GM23338 (cell line): Measurements from ENCODE around the gene MEGF11. TPM values are rescaled to one million over a fixed set of nuclear protein-coding genes. Genes with fewer than 3 reads are reported as not detected.

Source experiments
- ATAC-seq: fragments of 200-7000 bp; cut with Tn5 transposase; 3 replicates; pipeline ENCODE4 v1.9.1; 2020
- DNase-seq: peaks from one replicate; pipeline ENCODE4 v3.0.0-alpha.2; 2015; ENCODE audit warnings: low spot score
- H2AFZ ChIP-seq: fragments of 200-600 bp; sonication (generic); 2 replicates; pipeline ENCODE4 v1.8.0; 2016; ENCODE audit warnings: antibody characterized with exemption, mild to moderate bottlenecking, moderate library complexity
- H3F3A ChIP-seq: fragments of 200-600 bp; sonication (generic); replicated peaks from 2 replicates; pipeline ENCODE4 v1.8.0; 2017; ENCODE audit warnings: antibody characterized with exemption, mixed run types, low read depth
- H3K27ac ChIP-seq: fragments of 200-600 bp; sonication (generic); 2 replicates; pipeline ENCODE4 v1.6.1; 2016; ENCODE audit warnings: low read depth
- H3K27me3 ChIP-seq: fragments of 200-600 bp; sonication (generic); 2 replicates; pipeline ENCODE4 v1.8.0; 2016; ENCODE audit warnings: mild to moderate bottlenecking, mixed run types, moderate library complexity; ENCODE audit not compliant: insufficient read depth
- H3K36me3 ChIP-seq: fragments of 200-600 bp; sonication (generic); 2 replicates; pipeline ENCODE4 v1.8.0; 2016; ENCODE audit warnings: mild to moderate bottlenecking; ENCODE audit not compliant: insufficient read depth
- H3K4me1 ChIP-seq: fragments of 200-600 bp; sonication (generic); 2 replicates; pipeline ENCODE4 v1.8.0; 2016; ENCODE audit warnings: mild to moderate bottlenecking, moderate library complexity; ENCODE audit not compliant: insufficient read depth
- H3K4me2 ChIP-seq: fragments of 200-600 bp; sonication (generic); 2 replicates; pipeline ENCODE4 v1.7.1; 2017; ENCODE audit warnings: mixed run types
- H3K4me3 ChIP-seq: fragments of 200-600 bp; sonication (generic); 2 replicates; pipeline ENCODE4 v1.6.1; 2016; ENCODE audit warnings: mixed run types
- H3K79me2 ChIP-seq: fragments of 200-600 bp; sonication (generic); replicated peaks from 2 replicates; pipeline ENCODE4 v1.8.0; 2017; ENCODE audit warnings: mild to moderate bottlenecking; ENCODE audit not compliant: insufficient read depth
- H3K9me2 ChIP-seq: fragments of 200-600 bp; sonication (generic); 2 replicates; pipeline ENCODE4 v1.8.0; 2017; ENCODE audit not compliant: insufficient read depth
- H4K20me1 ChIP-seq: fragments of 200-600 bp; sonication (generic); replicated peaks from 2 replicates; pipeline ENCODE4 v1.8.0; 2017; ENCODE audit warnings: mild to moderate bottlenecking; ENCODE audit not compliant: insufficient read depth
- H3K27ac Mint-ChIP-seq: 2 replicates; pipeline ENCODE4 v1.8.0; 2020; ENCODE audit warnings: inconsistent platforms, mild to moderate bottlenecking, moderate library complexity, mixed read lengths
- H3K27me3 Mint-ChIP-seq: 3 replicates; pipeline ENCODE4 v1.8.0; 2022; ENCODE audit warnings: low read depth, mild to moderate bottlenecking, moderate library complexity, mixed read lengths, inconsistent platforms; ENCODE audit not compliant: insufficient read depth, poor library complexity
- H3K36me3 Mint-ChIP-seq: 3 replicates; pipeline ENCODE4 v1.8.0; 2021; ENCODE audit warnings: low read depth, mild to moderate bottlenecking, inconsistent platforms, moderate library complexity, mixed read lengths
- H3K4me1 Mint-ChIP-seq: 3 replicates; pipeline ENCODE4 v1.8.0; 2020; ENCODE audit warnings: mild to moderate bottlenecking, inconsistent platforms, mixed read lengths
- H3K4me3 Mint-ChIP-seq: 3 replicates; pipeline ENCODE4 v1.8.0; 2021; ENCODE audit warnings: moderate library complexity, mild to moderate bottlenecking, inconsistent platforms, mixed read lengths
- H3K9me3 Mint-ChIP-seq: 3 replicates; pipeline ENCODE4 v1.8.0; 2020; ENCODE audit warnings: moderate library complexity, mild to moderate bottlenecking, inconsistent platforms, mixed read lengths
- CREB1 ChIP-seq: fragments of 250-450 bp; sonication (Bioruptor Pico); IDR thresholded peaks from 2 replicates; pipeline ENCODE4 v1.5.0; 2020; ENCODE audit warnings: low read depth, mild to moderate bottlenecking, moderate library complexity
- ETS1 ChIP-seq: IDR thresholded peaks from 2 replicates; pipeline ENCODE4 v1.6.1; 2016; ENCODE audit warnings: antibody characterized with exemption
- EZH2 ChIP-seq: fragments of 200-600 bp; sonication (generic); IDR thresholded peaks from one replicate; pipeline ENCODE4 v1.8.0; 2017; ENCODE audit warnings: antibody characterized with exemption, mild to moderate bottlenecking, low read depth; ENCODE audit not compliant: unreplicated experiment
- EZH2phosphoT487 ChIP-seq: fragments of 200-600 bp; sonication (generic); IDR thresholded peaks from one replicate; pipeline ENCODE4 v1.8.1; 2018; ENCODE audit warnings: antibody characterized with exemption; ENCODE audit not compliant: unreplicated experiment
- JUNB ChIP-seq: IDR thresholded peaks from one replicate; pipeline ENCODE4 v1.6.1; 2016; ENCODE audit warnings: antibody characterized with exemption; ENCODE audit not compliant: unreplicated experiment
- NANOG ChIP-seq: IDR thresholded peaks from 2 replicates; pipeline ENCODE4 v1.6.1; 2016; ENCODE audit warnings: antibody characterized with exemption, borderline replicate concordance
- POLR2AphosphoS5 ChIP-seq: IDR thresholded peaks from 2 replicates; pipeline ENCODE4 v1.6.1; 2016; ENCODE audit warnings: antibody characterized with exemption, low read depth
- STAT1 ChIP-seq: IDR thresholded peaks from one replicate; pipeline ENCODE4 v1.6.1; 2016; ENCODE audit warnings: antibody characterized with exemption; ENCODE audit not compliant: unreplicated experiment
- ZNF114 ChIP-seq: fragments of 250-450 bp; sonication (Bioruptor Pico); IDR thresholded peaks from 2 replicates; pipeline ENCODE4 v1.5.0; 2020; ENCODE audit warnings: mild to moderate bottlenecking, moderate library complexity
- ZNF331 ChIP-seq: fragments of 250-450 bp; sonication (Bioruptor Pico); IDR thresholded peaks from 2 replicates; pipeline ENCODE4 v1.5.0; 2020; ENCODE audit warnings: low read depth, mild to moderate bottlenecking, moderate library complexity
- ZNF462 ChIP-seq: fragments of 250-450 bp; sonication (Bioruptor Pico); IDR thresholded peaks from 2 replicates; pipeline ENCODE4 v1.5.0; 2020; ENCODE audit warnings: mild to moderate bottlenecking, moderate library complexity
- polyA plus RNA-seq: library from polyadenylated mRNA; unstranded; fragments of >200 nt; fragmentation: Nextera tagmentation; extraction: Ambion mirVana; gene quantifications from 2 replicates; pipeline ENCODE4 v1.2.1, GENCODE V29; 2016
- total RNA-seq: library from RNA; depleted of rRNA; stranded (reverse); fragments of >200 nt; shearing (Covaris generic); gene quantifications from 2 replicates; pipeline ENCODE4 v1.2.3, GENCODE V29; 2014
- TF ChIP-seq, protein P1 (sequence below), 2 experiments: fragments of 200-600 bp in 1 of 2; sonication (generic) in 1 of 2; conservative IDR thresholded peaks; 2 replicates each; pipeline versions ENCODE4 v1.5.1 to v1.6.1; 2016 to 2017; ENCODE audit warnings: antibody characterized with exemption in 2 of 2, low read depth in 2 of 2, mild to moderate bottlenecking in 2 of 2, moderate library complexity in 1 of 2
- TF ChIP-seq, protein P2 (sequence below): IDR thresholded peaks from one replicate; pipeline ENCODE4 v1.6.1; 2018; ENCODE audit warnings: antibody characterized with exemption; ENCODE audit not compliant: unreplicated experiment

MEGF11 gene
- total and polyA plus RNA-seq, 2 experiments from 2014 or later: 1.3 to 1.9 TPM

- no peaks in the 10 kb centered on the region for H3K27me3 ChIP-seq
- H3K36me3 Mint-ChIP-seq: no peaks in the 10 kb centered on the region; the same call in 2 of the 3 replicates
Observed at GRCh38 chr15:66154581-66154980, 99.0 kb downstream of the MEGF11 start.

More at GRCh38 chr15:66154581-66154980, 99.0 kb downstream of the MEGF11 start:
- no peak for ATAC-seq
- Histone ChIP-seq H3K36me3 (no peaks in the 10 kb centered on the region), H3K27ac (no peak overlapping the region), H2AFZ (no peak overlapping the region), H3F3A (no peaks in the 10 kb centered on the region), H3K9me2 (0 out of 2 replicates have a peak, but pooled peaks cover under 1% of the 10 kb centered on the region), H3K4me2 (no peak overlapping the region), H3K4me3 (no peak overlapping the region), H4K20me1 (no peaks in the 10 kb centered on the region), H3K79me2 (no peaks in the 10 kb centered on the region), H3K4me1 (no peaks in the 10 kb centered on the region)
- H3K27me3 Mint-ChIP-seq: peaks cover 11% of the 10 kb centered on the region
- no peak for DNase-seq
- peaks cover 12% of the 10 kb centered on the region for H3K4me1 Mint-ChIP-seq
- TF ChIP-seq ETS1: no peak
- no peak for TF ChIP-seq CREB1 (CRISPR knock-in tag)
- TF ChIP-seq NANOG: no peak
- TF ChIP-seq ZNF462 (CRISPR knock-in tag): no peak
- TF ChIP-seq, protein P1, sequence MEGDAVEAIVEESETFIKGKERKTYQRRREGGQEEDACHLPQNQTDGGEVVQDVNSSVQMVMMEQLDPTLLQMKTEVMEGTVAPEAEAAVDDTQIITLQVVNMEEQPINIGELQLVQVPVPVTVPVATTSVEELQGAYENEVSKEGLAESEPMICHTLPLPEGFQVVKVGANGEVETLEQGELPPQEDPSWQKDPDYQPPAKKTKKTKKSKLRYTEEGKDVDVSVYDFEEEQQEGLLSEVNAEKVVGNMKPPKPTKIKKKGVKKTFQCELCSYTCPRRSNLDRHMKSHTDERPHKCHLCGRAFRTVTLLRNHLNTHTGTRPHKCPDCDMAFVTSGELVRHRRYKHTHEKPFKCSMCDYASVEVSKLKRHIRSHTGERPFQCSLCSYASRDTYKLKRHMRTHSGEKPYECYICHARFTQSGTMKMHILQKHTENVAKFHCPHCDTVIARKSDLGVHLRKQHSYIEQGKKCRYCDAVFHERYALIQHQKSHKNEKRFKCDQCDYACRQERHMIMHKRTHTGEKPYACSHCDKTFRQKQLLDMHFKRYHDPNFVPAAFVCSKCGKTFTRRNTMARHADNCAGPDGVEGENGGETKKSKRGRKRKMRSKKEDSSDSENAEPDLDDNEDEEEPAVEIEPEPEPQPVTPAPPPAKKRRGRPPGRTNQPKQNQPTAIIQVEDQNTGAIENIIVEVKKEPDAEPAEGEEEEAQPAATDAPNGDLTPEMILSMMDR (conservative IDR thresholded peaks at IDR 0.05; ENCODE audit: low read depth in 2 of 2): no peak
- no peak for TF ChIP-seq ZNF331 (CRISPR knock-in tag)
- no peak for TF ChIP-seq ZNF114 (CRISPR knock-in tag)
- TF ChIP-seq STAT1: no peak
- TF ChIP-seq, protein P2, sequence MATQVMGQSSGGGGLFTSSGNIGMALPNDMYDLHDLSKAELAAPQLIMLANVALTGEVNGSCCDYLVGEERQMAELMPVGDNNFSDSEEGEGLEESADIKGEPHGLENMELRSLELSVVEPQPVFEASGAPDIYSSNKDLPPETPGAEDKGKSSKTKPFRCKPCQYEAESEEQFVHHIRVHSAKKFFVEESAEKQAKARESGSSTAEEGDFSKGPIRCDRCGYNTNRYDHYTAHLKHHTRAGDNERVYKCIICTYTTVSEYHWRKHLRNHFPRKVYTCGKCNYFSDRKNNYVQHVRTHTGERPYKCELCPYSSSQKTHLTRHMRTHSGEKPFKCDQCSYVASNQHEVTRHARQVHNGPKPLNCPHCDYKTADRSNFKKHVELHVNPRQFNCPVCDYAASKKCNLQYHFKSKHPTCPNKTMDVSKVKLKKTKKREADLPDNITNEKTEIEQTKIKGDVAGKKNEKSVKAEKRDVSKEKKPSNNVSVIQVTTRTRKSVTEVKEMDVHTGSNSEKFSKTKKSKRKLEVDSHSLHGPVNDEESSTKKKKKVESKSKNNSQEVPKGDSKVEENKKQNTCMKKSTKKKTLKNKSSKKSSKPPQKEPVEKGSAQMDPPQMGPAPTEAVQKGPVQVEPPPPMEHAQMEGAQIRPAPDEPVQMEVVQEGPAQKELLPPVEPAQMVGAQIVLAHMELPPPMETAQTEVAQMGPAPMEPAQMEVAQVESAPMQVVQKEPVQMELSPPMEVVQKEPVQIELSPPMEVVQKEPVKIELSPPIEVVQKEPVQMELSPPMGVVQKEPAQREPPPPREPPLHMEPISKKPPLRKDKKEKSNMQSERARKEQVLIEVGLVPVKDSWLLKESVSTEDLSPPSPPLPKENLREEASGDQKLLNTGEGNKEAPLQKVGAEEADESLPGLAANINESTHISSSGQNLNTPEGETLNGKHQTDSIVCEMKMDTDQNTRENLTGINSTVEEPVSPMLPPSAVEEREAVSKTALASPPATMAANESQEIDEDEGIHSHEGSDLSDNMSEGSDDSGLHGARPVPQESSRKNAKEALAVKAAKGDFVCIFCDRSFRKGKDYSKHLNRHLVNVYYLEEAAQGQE: no peak
- TF ChIP-seq EZH2phosphoT487: no peak
- no peak for TF ChIP-seq POLR2AphosphoS5
- no peak for TF ChIP-seq EZH2
- TF ChIP-seq JUNB: no peak
- H3K9me3 Mint-ChIP-seq: no peaks in the 10 kb centered on the region
- no peak overlapping the region for H3K27ac Mint-ChIP-seq
- no peak overlapping the region for H3K4me3 Mint-ChIP-seq
